GM19438 (cell line): ENCODE data around the gene ZNF287.
A peak's percentile ranks its signal among the peaks of the same experiment; 100 is the strongest.
"Not testable (repeated sequence)": the region's sequence is repeated elsewhere in the genome, so short reads cannot be mapped to it uniquely, and the experiment has no call there.

ENCODE experiments used
- ATAC-seq: cut with Tn5 transposase; IDR thresholded peaks from one replicate; pipeline ENCODE4 v1.9.1; 2021; ENCODE audit warnings: low read depth; ENCODE audit not compliant: unreplicated experiment

ZNF287 gene

GRCh38 chr17:16568541-16569357 lies at the start of gene ZNF287:
ZNF287 (minus strand) TSS chr17:16569204; CDS start chr17:16567731, 1,473 bp downstream.
- ATAC-seq: peak; percentile 95

- ATAC-seq: no peak
Measured at GRCh38 chr17:16617481-16618060, 48.6 kb upstream of the ZNF287 start.

- ATAC-seq: no peak
Measured at GRCh38 chr17:16599537-16599936, 30.5 kb upstream of the ZNF287 start.

GRCh38 chr17:16593356-16594102 lies 24.5 kb upstream of the ZNF287 start:
- ATAC-seq: no peak

- ATAC-seq: no peak
Measured at GRCh38 chr17:16589097-16589969, 20.3 kb upstream of the ZNF287 start.

GRCh38 chr17:16585796-16586195 lies 16.8 kb upstream of the ZNF287 start:
- no peak for ATAC-seq

GRCh38 chr17:16584273-16584995 lies 15.4 kb upstream of the ZNF287 start:
- no peak for ATAC-seq

GRCh38 chr17:16583781-16584180 lies 14.8 kb upstream of the ZNF287 start:
- ATAC-seq: no peak

- ATAC-seq: no peak
Measured at GRCh38 chr17:16573466-16573865, 4.5 kb upstream of the ZNF287 start.

- ATAC-seq: no peak
Measured at GRCh38 chr17:16569358-16569712, 331 bp upstream of the ZNF287 start.

GRCh38 chr17:16552637-16553045 lies 16.4 kb downstream of the ZNF287 start:
- no peak for ATAC-seq

- no peak for ATAC-seq
Measured at GRCh38 chr17:16551878-16552636, 16.9 kb downstream of the ZNF287 start.

- no peak for ATAC-seq
Measured at GRCh38 chr17:16537130-16537458, 31.9 kb downstream of the ZNF287 start.

- no peak for ATAC-seq
Measured at GRCh38 chr17:16534236-16534635, 34.8 kb downstream of the ZNF287 start.

- ATAC-seq: no peak
Measured at GRCh38 chr17:16529906-16530305, 39.1 kb downstream of the ZNF287 start.

GRCh38 chr17:16527298-16527697 lies 41.7 kb downstream of the ZNF287 start:
- ATAC-seq: no peak

GRCh38 chr17:16525556-16525955 lies 43.4 kb downstream of the ZNF287 start:
- not testable (repeated sequence) for ATAC-seq

- peak; percentile 83 for ATAC-seq
Measured at GRCh38 chr17:16521070-16521727, 47.8 kb downstream of the ZNF287 start.

GRCh38 chr17:16519021-16519420 lies 50.0 kb downstream of the ZNF287 start:
- no peak for ATAC-seq
